HG02884 (cell line): ENCODE results near the gene PLS1.

ENCODE experiments used
- ATAC-seq: cut with Tn5 transposase; IDR thresholded peaks from one replicate; pipeline ENCODE4 v1.9.1; 2021; ENCODE audit warnings: mild to moderate bottlenecking, moderate library complexity; ENCODE audit not compliant: unreplicated experiment

Gene PLS1

GRCh38 chr3:142754494-142754893, 158.3 kb downstream of the PLS1 start:
- ATAC-seq, result no peak
